AG09319 (cell line): Measurements from ENCODE around the gene CXorf49.
"Not testable (repeated sequence)": the region's sequence is repeated elsewhere in the genome, so short reads cannot be mapped to it uniquely, and the experiment has no call there.

Source experiments
- DNase-seq: peaks from one replicate; pipeline ENCODE4 v3.0.0-alpha.2; 2010; ENCODE audit warnings: low read depth; ENCODE audit errors: extremely low read depth

CXorf49 gene

DNA sequence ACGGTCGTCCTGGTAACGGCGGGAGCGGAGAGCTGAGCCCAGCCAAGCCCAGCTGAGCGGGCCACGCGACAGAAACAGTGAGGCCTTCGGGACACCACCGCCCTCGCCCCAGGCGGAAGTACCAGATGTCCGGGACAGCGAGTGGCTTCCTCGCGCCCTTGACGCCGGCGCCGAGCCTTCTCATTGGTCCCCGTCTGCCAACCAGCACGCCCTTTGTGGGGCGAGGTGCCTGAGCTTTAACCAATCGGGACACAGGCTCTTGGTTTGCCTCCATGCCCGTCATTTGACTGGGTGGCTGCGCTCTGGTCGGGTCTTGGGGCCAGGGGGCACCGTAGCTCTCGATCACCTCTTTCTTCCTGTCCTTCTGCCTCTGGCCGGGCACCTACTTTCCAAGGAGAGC is at the start of gene CXorf49:
Gene CXorf49 (minus strand): TSS at position 101 of the 400 bp plus-strand sequence. CDS start 134 bp downstream, outside the sequence.
- not testable (repeated sequence) for DNase-seq

DNA sequence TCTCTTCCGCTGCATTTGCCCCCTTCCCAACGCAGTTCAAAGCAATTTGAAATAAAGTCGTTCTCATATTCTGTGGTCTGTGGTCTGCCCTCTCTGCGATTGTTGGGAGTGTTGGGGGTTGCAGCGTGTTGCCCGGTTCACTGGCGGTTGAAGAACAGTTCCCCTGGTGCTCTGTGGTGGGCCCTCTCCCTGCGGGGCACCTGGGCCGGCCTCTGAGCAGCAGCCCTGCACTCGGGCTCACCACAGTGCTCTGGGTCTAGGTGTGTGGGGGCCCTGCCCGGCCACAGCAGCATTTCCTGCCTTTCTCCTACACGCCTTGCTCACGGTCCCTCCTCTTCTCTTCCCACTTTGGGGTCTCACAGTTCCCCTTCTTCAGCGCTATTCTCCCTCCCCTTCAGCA is 49.0 kb upstream of the CXorf49 start:
- not testable (repeated sequence) for DNase-seq

DNA sequence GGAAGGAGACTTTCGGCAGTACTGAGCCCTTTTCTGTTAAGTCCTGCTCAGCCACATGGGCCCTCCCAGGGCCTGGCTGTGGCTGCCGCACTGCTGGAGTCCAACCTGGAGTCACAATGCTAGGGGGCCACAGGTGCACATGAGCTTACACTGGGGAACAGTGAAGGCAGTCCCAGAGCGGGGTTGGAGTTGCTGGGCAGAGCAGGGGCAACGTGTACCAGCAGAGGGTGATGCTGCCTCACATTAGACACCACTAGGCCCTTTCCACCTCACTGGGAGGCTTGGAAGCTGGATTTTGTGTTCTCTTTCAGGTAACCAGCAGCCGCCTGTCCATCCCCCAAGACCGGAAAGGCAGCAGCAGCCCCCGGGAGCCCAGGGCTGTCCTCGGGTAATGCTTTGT is 47.5 kb upstream of the CXorf49 start:
- not testable (repeated sequence) for DNase-seq

DNA sequence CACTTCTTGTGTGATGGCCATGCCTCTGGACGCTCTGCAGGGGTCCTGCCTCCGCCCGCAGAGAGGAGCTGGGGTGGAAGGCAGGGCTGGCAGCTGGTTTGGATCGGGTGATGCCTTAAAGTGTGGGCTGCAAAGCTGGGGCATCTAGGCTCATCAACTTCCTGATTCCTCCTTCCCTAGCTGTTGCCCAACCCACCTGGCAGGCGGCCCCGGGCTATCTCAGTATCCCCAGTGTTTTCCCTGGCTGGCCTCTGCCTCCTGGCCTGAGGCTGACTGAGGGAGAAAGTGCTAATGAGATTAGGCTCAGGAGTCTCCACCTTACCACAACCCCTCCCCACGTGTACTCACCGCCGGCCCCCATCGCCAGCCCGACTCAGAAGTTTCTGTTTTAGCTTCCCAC is 46.7 kb upstream of the CXorf49 start:
- DNase-seq: not testable (repeated sequence)

DNA sequence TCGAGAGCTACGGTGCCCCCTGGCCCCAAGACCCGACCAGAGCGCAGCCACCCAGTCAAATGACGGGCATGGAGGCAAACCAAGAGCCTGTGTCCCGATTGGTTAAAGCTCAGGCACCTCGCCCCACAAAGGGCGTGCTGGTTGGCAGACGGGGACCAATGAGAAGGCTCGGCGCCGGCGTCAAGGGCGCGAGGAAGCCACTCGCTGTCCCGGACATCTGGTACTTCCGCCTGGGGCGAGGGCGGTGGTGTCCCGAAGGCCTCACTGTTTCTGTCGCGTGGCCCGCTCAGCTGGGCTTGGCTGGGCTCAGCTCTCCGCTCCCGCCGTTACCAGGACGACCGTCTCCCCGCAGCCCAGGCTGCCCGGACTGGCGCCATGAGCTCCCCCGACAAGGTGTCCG is 45.0 kb upstream of the CXorf49 start, which contains the start of gene CXorf49B:
Gene CXorf49B (plus strand): TSS at position 301 of the 400 bp plus-strand sequence. CDS start 75 bp downstream, at position 376.
- DNase-seq: not testable (repeated sequence)

DNA sequence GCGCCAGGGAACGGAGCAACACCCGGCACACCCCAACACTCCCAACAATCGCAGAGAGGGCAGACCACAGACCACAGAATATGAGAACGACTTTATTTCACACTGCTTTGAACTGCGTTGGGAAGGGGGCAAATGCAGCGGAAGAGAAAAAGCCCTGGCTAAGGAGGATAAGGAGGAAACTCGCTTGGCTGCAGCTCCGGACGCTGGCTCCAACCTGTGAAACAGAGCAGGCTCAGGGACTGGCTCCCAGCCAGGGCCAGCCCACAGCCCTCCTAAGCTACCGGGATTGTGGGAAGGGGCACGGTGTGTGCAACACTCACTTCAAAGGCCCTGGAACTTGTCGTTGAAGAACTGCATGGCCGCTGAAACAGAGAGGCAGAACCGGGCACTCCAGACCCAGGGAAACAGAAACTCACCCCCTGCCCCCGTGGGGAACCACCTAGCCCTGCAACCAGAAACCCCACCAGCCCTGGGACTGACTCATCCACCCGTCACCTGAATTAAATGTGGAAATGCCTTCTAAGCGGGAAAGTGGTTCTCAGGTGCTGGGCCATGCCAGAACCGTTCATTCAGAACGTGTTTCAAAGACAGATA is 42.7 kb upstream of the CXorf49 start:
- not testable (repeated sequence) for DNase-seq

DNA sequence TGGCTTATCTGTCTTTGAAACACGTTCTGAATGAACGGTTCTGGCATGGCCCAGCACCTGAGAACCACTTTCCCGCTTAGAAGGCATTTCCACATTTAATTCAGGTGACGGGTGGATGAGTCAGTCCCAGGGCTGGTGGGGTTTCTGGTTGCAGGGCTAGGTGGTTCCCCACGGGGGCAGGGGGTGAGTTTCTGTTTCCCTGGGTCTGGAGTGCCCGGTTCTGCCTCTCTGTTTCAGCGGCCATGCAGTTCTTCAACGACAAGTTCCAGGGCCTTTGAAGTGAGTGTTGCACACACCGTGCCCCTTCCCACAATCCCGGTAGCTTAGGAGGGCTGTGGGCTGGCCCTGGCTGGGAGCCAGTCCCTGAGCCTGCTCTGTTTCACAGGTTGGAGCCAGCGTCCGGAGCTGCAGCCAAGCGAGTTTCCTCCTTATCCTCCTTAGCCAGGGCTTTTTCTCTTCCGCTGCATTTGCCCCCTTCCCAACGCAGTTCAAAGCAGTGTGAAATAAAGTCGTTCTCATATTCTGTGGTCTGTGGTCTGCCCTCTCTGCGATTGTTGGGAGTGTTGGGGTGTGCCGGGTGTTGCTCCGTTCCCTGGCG is 2.3 kb upstream of the CXorf49 start:
- not testable (repeated sequence) for DNase-seq

DNA sequence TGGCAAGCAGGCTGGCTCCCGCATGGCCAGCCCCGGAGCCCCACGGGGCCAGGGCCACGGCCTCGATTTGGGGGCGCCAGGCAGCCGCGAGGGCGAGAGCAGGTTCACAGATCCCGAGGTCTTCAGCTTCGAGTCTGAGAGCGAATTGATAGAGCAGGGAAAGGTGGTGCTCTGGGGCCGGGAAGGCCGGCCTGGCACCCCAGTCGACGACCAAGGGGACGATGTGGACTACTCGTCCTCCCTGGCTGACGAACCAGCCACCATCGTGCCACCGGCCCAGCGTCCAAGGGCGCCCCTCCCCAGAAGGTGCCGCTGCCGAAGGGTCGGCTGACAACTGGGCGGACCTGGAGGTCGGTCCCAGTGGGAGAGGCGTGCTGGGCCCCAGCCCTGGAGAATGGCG is 1.1 kb upstream of the CXorf49 start:
- not testable (repeated sequence) for DNase-seq

DNA sequence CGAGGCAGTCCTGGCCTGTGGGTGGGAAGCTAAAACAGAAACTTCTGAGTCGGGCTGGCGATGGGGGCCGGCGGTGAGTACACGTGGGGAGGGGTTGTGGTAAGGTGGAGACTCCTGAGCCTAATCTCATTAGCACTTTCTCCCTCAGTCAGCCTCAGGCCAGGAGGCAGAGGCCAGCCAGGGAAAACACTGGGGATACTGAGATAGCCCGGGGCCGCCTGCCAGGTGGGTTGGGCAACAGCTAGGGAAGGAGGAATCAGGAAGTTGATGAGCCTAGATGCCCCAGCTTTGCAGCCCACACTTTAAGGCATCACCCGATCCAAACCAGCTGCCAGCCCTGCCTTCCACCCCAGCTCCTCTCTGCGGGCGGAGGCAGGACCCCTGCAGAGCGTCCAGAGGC is 1.8 kb downstream of the CXorf49 start:
- not testable (repeated sequence) for DNase-seq

DNA sequence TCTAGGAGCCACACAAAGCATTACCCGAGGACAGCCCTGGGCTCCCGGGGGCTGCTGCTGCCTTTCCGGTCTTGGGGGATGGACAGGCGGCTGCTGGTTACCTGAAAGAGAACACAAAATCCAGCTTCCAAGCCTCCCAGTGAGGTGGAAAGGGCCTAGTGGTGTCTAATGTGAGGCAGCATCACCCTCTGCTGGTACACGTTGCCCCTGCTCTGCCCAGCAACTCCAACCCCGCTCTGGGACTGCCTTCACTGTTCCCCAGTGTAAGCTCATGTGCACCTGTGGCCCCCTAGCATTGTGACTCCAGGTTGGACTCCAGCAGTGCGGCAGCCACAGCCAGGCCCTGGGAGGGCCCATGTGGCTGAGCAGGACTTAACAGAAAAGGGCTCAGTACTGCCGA is 2.5 kb downstream of the CXorf49 start:
- DNase-seq: not testable (repeated sequence)

DNA sequence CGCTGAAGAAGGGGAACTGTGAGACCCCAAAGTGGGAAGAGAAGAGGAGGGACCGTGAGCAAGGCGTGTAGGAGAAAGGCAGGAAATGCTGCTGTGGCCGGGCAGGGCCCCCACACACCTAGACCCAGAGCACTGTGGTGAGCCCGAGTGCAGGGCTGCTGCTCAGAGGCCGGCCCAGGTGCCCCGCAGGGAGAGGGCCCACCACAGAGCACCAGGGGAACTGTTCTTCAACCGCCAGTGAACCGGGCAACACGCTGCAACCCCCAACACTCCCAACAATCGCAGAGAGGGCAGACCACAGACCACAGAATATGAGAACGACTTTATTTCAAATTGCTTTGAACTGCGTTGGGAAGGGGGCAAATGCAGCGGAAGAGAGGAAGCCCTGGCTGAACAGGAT is 4.0 kb downstream of the CXorf49 start:
- not testable (repeated sequence) for DNase-seq

DNA sequence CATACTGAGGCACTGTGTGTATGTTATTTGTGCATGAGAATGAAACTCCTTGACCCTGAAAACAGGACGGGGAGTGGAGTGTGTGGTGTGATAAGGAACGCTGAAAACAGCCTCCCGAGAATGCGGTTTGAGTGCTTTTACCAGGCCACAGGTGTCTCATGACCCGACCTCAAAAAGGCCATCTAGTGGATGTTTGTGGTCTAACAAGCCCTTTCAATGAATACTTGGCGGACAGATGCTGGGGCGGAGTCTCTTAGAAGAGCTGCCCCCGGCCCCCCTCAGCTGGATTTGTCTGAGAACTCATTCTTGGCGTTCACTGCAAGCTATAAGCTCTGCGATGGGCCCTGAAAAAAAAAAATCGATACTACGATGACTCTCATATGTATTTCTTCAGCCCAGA is 15.2 kb downstream of the CXorf49 start:
- DNase-seq: not testable (repeated sequence)

DNA sequence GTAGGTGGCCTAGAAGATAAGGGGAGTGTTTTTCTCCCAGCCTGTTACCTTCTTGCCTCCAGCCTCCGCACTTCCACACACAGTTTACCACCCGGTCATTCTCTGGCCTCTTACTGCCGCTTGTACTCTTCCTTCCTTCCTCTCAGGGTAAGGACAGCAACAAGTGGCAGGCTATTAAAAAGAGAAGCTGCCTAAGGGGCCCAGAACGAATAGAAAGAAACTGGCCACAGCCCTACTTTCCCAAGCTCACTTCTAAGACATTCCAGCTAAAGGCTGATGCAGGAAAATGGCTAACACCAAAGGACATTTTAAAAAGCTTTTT is 19.1 kb downstream of the CXorf49 start:
- not testable (repeated sequence) for DNase-seq

DNA sequence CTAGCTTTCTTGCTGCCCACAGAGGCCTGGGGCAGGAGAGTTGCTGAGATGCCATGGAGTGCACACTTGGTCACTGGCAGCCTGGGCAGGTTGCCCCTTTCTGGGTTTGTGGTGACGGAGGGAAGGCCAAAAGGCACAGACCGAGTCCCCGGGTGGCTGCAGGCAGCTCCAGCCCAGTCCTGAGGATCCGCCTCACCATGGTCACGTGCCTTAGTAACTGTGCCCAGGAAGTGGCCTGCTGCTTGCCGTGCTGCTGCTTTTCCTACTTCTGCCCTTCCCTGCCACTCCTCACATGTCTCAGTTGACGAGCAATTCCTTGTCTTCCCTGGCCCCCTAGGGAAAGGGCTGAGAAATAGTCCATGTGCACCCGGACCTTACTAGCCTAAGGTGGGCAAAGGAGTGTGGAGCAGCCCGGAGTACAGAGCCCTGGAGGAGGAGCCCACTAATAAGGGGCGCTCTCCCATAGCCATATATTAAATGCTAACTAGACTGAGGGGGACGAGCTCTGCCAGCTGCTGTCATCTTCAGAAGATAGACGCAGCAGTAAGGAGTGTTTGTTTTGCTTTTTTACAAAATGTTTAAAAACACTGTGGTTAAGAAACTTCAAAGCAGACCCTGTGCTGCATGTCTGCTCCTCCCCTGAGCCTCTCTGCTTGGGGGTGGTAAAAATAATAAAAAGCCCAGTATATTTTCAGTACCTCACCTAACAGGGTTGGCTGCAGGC is 19.6 kb downstream of the CXorf49 start:
- DNase-seq: not testable (repeated sequence)

DNA sequence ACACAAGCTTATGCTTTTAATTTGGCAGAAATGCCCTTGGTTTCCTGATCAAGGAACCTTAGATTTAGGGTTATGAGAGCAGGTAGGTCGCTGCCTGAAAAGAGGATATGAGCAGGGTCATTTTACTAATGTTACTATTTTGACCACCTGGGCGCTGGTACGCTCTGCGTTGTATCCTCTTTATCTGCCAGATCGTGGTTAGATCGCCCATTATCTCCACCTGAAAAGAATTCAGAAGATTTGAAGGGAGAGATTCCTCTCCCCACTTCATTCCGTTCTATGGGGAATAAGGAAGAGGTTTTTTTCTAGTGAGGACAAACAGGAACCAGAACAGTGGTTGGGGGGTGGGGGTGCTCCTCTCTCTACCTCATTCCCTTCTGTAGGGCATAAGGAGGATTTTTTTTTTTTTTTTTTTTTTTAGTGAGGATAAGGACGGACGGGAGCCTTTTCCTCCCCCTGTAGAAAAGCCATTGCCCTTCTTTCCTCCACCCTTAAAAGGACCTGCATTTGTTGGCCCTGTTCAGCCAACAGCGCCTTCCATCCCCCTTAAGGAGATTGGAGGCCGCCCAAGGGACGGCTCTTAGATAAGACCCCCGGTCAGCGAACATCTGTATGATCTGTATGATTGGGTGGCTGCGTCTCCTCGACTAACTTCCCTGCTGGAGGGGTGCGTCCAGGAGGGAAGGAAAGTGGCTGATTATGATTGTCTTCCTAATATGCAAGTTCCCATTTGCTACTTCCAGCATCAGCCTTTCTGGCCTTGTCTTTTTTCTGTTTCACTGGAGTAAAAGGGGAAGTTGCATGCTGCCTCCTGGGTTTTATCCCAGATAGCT is 20.4 kb downstream of the CXorf49 start:
- not testable (repeated sequence) for DNase-seq

DNA sequence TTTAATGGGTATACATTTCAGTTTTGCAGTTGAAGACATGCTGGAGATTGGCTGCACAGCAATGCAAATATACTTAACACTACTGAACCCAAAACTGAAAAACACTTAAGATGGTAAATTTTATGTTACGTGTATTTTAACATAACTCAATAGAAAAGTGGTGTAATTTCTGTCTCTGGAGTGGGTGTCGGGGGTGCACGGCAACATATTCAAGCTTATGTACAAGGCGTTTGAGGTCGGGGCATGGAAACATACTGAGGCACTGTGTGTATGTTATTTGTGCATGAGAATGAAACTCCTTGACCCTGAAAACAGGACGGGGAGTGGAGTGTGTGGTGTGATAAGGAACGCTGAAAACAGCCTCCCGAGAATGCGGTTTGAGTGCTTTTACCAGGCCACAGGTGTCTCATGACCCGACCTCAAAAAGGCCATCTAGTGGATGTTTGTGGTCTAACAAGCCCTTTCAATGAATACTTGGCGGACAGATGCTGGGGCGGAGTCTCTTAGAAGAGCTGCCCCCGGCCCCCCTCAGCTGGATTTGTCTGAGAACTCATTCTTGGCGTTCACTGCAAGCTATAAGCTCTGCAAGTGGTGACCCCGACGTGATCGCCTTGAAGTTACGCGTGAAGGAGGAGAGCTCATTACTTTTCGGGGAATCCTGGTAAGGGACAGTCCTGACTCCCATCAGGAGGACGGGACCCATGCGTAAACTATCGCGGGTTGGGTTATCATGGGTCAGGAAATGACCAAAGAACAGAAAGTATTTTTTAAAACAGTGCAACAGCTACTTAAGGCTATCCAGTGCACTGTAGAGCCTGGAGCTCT is 21.2 kb downstream of the CXorf49 start:
- not testable (repeated sequence) for DNase-seq
